GM18519 (cell line): ENCODE measurements around the gene CHST10.
A peak's percentile ranks its signal among the peaks of the same experiment; 100 is the strongest.
"Not testable (repeated sequence)": the region's sequence is repeated elsewhere in the genome, so short reads cannot be mapped to it uniquely, and the experiment has no call there.

ENCODE experiments used
- ATAC-seq: cut with Tn5 transposase; IDR thresholded peaks from one replicate; pipeline ENCODE4 v1.9.1; 2021; ENCODE audit warnings: mild to moderate bottlenecking, moderate library complexity; ENCODE audit not compliant: unreplicated experiment, low FRiP score

Gene CHST10

GRCh38 chr2:100395532-100396350, 21.7 kb downstream of the CHST10 start:
- ATAC-seq, result no peak

DNA sequence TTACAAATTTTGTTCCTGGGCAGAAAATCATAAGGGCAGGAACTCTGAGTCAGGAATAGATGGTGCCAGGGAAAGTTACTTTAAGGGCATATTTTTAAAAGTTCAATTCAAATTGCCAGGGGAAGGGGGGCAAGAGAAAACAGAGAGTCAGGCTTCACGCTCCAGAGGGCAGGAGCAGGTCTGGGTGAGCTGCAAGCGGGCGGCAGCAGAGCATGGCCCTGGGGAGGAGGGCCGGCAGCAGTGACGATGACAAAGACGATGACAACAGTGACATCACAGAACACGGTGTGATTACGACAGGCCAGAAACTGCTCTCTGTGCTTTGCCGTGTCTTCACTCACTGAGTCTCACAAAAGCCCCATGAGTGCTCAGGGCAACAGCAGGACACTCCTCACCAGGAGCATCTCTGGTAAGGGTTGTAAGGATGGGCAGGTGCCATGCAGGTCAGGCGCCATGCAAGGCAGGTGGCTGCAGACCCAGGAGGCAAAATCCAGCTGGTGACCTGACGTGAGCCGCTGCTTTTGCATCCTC, 23.3 kb downstream of the CHST10 start:
- peak; percentile 43 for ATAC-seq

DNA sequence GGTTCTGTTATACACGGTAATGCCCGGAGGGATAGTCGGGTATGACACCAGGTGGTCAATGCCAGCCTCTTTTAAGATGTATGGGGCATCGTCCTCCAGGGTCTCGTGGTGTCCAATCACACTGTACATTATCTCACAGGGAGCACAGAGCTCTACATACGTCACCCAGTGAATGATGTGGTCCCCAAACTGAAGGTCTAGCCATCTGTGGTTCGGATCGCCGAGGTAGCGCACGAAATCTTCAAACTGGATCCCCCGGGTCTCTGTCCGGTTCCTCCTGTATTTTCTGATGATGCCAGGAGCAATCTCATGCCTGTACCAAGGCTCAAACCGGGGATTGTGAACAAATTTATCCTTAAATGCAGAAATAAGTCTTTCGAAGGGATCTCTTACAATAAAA, 24.1 kb downstream of the CHST10 start:
- ATAC-seq, result no peak

DNA sequence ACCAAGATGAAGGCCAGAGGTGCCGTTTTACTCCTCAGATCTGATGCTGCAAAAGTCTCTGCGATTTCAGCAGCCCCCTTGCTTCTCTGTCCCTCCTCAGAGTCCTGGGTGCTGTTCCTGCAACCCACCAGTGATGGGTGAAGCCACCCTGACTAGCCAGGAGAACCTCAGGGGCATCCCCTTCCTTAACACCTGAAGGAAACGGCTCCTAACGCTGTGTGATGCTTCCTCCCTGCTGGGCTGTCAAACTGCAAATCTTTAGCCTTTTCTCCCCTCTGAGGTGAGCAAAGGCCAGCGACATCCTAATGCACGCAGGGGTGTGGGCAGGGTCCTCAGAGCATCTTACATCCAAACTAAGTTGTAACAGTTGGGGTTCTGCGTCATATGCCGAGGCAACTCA, 24.8 kb downstream of the CHST10 start:
- ATAC-seq, result no peak

GRCh38 chr2:100391735-100392515, 25.5 kb downstream of the CHST10 start:
- ATAC-seq, result no peak

DNA sequence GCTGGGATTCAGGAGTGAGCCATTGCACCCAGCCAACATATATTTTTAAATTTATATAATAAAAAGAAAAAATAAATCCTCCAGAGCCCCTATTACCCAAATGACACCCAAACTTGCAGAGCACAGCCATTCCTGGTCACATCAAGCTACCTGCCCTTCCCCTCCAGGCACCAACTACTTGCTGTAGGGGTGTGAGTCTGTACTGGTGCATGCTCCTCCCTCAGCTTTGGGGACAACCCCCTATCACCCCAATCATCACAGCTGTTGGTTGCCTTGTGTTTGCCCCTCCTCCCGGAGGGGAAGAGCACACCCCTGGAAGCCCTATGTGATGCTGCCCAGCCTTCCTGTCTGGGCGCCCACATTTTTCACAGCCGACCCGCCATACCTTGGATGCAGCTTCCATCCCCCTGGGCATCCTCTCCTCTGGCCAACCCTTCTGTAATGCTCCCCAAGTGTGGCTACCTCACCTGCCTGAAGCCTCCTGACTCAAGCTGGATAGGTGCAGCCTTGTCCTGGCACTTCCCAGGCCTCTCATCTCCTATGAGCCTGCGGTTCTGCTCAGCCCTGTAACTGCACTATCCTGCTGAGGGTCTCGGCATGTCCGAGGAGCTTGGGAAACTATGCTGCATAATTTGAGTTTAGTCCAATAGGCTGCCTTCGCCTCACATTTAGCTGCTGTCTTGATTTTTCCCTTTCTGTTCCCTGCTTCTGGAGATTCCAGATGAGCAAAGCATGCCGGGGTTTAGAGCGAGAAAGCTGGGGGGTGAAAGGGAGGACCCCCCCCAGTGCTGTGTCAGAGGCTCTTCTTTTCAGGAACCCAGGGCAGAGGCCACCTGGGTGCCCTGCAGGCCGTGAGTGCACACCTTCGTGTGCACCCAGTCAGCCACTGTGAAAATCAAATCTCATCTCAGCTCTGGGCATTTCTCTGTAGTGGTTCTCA, 27.2 kb downstream of the CHST10 start:
- ATAC-seq, result no peak

DNA sequence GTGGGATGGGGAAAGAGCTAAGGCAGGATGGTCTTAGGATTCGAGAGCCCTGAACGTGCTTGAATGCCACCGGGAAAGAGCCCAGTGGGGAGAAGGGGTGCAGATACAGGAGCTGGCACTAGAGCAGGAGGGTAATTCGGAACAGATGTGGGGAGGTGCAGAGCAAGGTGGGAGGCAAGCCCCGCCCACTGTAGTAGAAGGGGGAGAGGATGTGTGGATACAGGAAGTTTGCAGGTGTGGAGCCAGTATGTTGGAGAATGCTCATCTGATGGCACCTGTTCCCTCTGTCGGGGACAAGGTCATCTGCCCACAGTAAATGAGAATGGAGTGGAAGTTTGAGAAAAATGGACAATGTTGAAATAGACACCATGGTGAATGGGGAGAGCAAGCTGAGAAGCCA, 28.8 kb downstream of the CHST10 start:
- no peak for ATAC-seq

DNA sequence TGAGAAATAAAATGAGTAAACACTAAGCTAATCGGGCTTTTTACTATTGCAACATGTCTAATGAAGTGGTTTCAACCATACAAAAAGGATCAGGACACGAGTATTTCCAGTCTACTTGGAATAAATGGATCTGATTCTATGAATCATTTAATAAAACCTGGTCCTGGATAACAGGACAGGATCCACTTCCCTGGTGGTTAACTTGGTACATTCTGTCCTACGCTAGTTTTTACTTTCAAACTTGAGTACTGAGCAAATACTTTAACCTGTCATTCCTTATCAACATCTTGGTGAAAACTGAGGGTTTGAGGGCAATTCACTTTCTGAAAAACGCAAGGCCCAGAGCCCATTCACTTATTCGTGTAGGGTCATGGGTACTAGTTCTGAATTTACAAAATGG, 33.5 kb downstream of the CHST10 start:
- no peak for ATAC-seq

GRCh38 chr2:100383306-100383705, 34.2 kb downstream of the CHST10 start:
- ATAC-seq, result no peak

DNA sequence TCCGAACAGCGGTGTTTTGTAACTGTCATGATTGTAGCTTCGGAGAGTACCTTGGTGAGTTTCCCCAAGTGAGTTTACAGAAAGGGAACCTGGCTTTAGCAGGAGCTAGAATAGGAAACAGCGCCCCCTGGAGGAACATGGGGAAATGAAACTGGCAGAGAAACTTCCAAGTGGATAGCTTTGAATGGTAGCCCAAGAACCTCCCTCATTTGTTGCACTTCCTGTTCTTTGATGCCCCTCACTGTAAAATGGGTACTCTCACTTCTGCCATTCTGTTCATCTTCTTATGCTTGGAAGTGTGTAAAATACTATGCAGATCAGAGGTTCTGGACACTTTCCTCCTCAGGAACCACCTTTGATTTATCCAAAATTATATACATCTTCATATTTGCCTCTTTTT, 36.2 kb downstream of the CHST10 start:
- no peak for ATAC-seq

DNA sequence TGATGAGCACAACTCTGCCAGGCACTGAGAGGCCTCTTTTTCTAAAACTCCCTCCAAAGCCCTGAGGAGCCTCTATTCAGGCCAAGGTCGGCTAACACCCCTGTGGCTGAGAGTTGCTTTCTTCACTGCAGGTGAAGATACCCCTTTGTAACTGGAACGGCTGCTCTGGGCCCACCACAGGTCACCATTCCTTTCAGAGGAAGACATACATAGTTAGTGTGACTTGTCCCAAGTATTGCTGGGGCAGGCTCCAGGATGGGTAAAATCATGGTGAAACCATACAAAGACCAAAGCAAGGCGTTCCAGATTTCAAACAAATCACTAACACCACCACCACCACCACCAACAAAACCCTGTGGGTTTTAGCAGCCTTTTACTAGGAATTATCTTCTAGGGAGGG, 36.8 kb downstream of the CHST10 start:
- no peak for ATAC-seq

GRCh38 chr2:100376836-100377235, 40.6 kb downstream of the CHST10 start:
- no peak for ATAC-seq

GRCh38 chr2:100367163-100367562, 50.3 kb downstream of the CHST10 start:
- ATAC-seq, result no peak

GRCh38 chr2:100365434-100365833, 52.0 kb downstream of the CHST10 start:
- no peak for ATAC-seq

- ATAC-seq, result not testable (repeated sequence)
Measured at GRCh38 chr2:100362269-100362668, 55.2 kb downstream of the CHST10 start.

GRCh38 chr2:100359576-100359975, 57.9 kb downstream of the CHST10 start:
- ATAC-seq, result no peak

DNA sequence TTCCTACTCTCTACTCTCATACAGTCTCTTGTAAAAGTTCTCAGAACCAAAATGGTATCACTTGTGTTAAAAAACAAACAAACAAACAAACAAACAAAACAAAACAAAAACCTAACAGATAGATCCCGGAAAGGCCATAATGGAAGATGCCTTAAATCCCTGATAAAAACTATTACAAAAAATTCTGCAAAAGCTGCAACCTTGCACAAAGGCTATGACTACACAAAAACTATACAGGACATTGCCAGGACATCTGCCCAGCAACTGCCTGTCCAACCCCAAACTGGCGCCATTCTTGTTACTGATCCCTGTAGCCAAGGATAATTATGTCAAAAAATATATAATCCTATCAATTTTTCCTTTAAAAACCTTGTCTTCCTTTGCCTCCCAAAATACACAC, 58.9 kb downstream of the CHST10 start:
- no peak for ATAC-seq

DNA sequence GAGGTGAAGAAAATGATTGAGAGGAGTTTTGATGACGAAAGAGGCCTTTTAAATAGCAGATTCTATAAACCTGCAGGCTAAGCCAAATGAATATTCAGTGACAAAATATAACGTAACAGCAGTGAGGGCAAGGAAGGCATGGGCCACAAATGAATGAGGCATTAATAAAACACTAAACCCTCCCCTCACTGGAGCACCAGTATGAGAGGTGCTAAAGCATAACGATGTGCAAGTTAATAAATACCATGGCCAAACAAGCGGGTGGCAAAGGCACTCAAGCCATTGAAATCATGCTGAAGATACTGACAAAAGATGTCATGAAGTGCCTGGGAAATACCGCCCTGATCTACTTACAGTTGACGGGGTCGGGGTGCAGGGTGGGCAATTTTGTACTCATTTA, 64.9 kb downstream of the CHST10 start:
- no peak for ATAC-seq

DNA sequence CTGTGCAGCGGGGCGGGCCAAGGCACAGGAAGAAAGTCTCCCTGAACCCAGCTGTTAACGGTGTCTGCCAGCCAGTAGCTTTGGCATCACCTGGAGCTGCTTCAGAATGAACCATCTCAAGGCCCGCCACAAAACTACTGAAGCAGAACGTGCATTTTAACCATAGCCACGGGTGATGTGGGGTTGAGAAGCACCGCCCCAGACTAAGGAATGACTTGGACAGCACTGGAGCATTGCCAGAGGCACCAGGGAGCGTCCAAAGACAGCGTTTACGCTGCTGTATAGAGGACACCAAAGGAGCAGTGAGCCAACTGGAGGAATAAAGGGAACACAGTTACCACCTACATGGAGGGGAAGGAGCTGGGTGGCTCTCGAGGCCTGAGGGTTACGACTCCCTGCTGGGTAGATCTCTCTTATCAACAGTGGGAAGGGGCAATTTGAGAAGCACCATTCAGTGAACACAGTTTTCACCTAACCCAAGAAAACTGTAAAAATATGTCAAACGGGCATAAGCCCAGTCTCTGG, 66.7 kb downstream of the CHST10 start:
- no peak for ATAC-seq

GRCh38 chr2:100345144-100345543, 72.3 kb downstream of the CHST10 start:
- ATAC-seq, result not testable (repeated sequence)
